NCI-H748 treated with DMSO at 0.1 percent for 48 hours (cell line): ENCODE results near the gene FBXW11.

Source experiments
- DNase-seq: peaks from one replicate; lab custom pipeline; 2025; lab: John Stamatoyannopoulos, UW

The FBXW11 gene

DNA sequence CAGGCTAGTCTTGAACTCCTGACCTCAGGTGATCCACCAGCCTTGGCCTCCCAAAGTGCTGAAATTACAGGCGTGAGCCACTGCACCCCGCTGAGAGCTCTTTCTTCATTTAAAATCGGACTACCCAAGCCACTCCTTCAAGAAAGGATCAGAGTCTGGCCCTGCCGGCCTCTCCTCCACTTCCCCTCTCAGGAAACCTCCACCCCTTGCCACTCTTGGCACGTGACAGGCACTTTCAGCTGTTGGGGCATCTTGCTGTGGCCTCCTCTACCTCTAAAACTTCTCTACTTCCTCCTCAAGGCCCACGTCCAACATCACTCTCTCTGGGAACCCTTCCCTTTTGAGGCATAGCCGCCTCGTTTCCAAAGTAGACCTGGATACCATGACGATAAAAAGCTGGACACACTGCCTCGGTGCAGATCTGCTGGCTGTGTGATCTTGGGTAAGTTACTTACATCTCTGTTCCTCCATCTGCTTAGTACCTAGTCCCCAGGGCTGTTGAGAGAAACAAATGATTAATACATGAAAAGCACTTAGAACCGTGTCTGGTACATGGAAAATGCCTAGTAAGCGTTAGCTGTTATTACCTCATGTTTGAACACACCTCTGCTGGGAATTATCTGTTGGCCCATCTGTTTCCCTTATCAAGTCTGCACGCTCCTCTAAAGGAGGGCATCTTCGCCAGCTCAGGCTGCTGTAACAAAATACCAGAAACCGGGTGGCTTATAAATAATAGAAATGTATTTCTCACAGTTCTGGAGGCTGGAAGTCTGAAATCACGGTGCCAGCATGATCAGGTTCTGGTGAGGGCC is 165.5 kb downstream of the FBXW11 start:
- DNase-seq: peak; percentile 8

DNA sequence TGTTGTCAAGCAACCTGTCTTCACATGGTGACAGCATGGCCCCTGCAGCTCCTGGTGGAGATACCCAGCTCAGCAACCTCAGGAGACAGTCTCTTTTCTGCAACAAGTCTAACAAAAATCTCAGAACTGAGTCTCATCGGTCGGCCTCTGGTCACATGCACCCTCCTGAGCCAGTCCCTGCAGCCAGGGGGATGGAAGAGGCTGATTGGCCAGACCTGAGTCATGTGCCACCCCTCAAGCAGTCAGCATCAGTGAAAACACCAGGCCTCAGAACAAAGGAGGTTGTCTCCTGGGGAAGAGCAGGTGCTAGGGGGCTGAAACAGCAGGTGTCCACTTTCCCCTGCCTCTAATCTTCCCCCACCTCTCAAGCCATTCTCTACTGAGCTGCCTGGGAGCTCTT is 166.4 kb downstream of the FBXW11 start:
- no peak for DNase-seq

DNA sequence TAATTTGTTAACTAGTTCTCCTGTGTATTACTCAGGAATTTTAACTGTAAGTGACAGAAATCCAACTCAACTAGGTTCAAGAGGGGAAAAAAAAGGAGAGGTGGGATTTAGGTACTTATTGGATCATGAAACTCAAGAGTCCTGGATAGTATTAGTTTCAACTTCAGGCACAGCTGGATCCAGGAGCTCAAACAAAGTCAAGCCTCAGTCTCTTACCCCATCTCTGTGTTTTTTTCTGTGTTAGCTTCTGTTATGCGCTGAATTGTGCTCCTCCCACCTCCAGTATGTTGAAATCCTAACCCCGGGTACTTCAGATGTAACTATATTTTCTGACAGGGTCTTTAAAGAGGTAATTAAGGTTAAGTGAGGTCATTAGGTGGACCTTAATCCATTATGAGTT is 167.3 kb downstream of the FBXW11 start:
- no peak for DNase-seq

DNA sequence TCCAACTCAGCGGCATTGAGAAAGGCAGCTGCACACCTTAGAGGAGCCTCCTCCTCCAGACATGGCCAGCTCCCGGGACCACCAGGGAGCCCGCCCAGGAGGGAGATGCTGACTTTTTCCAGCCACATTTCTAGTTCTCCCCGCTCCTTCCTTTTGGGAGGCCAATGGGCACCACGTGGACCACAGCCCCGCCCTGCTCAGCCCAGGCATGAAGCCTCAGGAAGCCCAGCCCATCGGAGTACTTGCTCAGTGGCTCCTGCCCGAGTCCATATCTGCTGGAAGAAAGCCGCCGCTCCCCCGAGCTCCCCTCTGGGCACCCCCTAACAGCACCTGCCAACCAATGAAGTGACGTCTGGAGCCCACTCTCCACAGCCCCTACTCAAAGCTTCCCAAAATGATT is 168.4 kb downstream of the FBXW11 start:
- no peak for DNase-seq

DNA sequence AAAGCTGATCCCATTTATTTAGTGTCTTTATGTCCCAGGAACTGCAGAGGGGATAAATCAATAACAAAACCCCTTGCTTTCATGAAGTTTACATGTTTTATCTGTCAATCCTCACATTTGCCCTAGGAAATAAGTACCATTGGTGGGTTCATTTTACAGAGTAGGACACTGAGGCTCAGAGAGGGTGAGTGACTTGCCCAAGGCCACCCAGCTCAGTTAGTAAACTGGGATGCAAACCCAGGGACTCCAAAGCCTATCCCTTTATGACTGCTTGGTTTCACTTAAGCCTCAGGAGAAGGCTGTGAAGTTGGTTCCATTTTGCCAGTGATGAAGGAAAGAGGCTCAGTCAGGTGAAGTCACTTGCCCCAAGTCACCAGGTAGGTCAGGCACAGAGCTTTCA is 168.9 kb downstream of the FBXW11 start:
- DNase-seq: no peak

DNA sequence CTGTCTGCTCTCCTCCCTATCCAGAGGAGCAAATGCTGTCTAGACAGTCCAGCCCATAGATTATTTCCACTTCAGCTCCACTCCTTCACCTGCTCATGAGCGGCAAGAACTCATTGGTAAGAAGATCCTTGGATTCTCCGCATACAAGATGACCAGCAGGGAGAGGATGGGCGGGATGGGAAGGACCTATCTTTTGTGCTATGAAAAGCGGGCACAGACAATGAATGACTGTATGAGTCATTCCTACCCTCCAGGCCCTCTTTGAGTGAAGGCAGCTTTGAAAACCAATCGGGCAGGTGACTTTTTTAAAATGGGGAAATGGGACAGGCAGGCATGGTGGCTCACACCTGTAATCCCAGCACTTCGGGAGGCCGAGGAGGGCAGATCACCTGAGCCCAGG is 171.4 kb downstream of the FBXW11 start:
- no peak for DNase-seq

DNA sequence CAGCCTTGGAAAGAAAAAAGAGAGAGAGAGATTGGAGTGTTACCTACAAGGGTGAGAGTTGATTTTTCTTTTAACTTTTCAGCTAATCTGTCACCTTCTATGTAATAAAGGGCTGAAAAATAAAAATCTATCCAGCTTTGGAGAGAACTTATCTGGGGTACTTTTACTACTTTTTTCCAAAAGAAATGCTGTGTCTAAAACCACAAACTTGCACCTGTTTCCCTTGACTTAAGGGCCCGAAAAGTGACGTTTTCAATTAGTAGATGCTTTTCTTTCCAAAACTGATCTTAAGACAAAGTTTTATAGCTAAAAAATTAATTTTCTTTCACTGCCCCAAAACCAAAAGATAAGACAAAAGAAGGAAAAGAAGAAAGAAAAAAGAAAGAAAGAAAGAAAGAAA is 172.0 kb downstream of the FBXW11 start:
- DNase-seq: no peak

DNA sequence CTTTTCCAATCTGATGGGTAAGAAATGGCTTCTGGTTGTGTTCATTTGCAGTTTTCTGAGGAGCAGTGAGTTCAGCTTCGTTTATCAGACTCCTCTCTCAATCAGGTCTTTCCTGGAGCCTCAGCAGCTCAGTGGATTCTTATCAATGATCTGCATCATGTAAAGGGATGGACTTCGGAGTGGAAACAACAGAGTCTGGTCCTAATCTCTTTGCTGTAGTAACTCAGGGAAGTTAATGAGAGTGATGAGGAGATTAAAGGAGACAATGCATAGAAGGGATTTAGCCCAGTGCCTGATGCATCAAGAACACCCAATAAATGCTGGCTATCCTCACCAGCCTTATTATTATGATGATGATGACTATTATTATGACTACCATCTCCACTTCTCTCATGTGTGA is 173.7 kb downstream of the FBXW11 start:
- no peak for DNase-seq

DNA sequence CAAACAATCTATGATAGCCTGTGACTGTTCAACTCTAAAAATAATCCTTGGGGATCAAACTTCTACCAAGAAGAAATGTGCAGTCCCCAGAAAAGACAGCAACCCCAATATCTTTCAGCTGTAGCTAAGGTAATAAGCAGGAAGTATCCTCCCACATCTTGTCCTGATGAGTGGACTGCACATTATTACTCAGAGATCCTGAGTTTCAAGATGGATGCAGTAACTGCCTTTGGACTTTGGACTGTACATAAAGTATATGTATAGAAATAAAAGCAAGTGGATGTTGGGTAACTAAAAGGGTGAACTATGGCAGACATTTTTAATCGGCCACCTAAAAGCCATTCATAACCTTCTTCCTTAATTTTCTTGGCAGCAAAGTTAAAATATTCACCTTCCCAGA is 175.8 kb downstream of the FBXW11 start:
- no peak for DNase-seq

DNA sequence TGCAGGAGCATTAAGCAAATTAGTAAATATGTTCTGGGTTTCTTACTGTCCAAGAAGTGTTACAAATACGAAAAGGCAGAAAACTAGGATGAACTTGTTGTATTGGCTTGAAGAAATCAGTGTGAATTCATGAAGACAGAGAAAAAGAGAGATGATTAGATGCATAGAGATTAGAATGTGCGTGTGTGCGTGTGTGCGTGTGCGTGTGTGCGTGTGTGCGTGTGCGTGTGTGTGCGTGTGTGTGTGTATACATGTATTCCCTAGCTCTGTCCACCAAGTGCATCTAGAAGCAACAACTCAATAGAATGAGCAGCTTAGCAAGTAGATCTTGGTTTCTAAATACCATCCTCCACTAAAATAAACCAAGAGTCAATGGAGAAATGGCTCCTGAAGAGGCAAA is 179.3 kb downstream of the FBXW11 start:
- DNase-seq: no peak

DNA sequence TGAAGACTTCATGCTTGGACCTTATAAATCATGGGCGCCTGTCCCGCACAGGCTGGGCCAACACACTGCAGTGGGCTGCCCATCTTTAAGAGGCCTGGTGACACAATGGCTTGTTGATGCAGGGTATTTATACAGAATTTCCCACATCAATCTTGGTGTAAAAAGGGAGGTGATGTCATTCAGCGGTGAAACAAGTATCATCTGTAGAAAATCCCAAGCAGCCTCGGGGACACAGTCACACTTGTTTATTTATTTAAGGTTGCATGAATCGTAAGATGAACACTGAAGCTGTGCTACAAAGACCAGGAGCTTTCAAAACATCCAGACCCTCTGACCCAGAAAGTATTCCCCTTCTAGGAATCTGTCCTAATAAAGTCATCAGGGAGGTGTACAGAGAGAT is 180.3 kb downstream of the FBXW11 start:
- DNase-seq: no peak

DNA sequence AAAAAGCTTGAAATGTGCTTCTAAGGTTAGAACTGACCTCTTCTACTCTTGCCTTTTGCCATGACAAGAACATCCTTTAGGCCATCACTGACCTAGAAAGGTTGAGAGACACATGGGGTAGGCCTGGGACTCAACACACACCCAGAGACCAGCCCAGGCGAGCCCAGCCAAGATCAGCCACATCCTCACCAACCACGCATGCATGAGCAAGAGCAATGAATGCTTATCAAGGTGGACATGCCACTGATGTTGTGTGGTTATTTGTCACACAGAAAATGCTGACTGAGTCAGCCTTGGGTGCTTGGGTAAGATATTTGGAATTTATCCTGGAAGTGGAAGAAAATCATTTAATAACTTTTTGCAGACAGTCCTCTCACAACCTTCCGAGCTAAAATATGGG is 181.4 kb downstream of the FBXW11 start:
- no peak for DNase-seq

DNA sequence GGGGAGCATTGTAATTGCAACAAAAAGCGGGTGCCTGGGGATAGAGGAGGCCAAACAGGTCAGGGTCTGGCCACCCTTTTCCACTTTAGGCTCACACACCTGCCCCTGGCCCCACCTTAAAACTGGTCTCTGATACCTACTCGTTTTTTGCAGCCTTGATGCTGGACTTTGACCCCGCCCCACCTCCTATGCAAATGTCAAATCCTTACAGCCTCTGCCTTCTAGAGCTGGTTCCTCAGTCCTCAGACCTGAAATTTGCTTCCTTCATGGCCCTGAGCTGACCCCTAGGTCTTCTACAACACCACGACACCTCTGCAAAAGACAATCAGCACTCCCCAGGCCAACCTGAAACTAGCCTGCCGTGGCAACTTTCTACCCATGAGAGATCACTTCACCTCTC is 183.2 kb downstream of the FBXW11 start:
- DNase-seq: no peak

DNA sequence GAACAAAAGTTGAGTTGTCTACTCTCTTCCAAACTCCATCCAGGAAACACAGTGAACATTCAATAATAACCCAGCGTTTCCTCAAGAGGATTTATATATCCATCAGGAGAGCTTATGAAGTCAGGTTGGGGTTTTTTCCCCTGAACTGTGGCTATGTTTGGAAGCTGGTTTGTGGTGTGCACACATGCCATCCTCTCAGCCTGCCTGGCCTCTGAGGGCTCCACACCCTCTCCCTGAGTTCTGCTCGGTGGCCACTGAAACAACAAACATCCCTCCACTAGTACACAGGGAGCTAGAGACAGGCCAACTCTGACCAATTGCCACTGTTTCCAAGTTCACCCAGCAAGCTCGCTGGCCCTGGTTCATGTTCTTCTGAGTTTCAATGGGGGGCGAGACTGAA is 185.2 kb downstream of the FBXW11 start:
- no peak for DNase-seq

DNA sequence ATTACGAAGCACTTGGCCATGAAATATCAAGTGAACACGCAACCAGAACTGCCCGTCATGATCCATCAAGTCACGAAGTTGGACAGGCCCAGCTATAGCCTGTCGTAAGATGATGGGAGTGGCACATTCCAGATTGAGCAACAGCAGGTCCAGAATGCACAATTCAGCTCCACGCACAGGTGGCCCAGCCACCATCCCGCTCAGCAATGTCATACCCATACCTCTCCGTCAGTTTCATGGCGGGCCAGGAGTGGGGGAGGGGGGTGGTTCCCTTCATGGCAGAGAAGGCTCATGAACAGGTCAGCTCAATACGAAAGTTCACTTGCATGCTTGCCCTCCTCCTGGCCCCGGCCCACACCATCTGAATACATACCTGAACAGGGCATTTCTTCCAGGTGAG is 185.9 kb downstream of the FBXW11 start:
- no peak for DNase-seq

DNA sequence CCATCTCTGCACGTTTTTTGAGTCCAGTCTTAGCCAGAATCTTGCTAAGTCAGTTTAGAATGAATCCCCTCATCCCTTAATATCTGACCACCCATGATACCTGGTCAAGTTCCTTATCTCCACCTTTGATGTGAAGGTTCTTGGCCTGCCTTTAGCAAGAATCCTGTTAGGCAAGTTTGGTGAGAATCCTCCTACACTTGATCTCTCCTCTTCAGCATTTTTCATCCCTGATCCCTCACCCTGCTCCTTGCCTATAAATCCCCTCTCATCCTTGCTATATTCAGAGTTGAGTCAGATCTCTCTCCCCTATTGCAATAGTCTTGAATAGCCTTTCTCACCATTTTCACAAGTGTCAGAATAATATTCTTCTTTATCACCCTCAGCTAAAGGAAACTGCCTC is 189.8 kb downstream of the FBXW11 start:
- no peak for DNase-seq

DNA sequence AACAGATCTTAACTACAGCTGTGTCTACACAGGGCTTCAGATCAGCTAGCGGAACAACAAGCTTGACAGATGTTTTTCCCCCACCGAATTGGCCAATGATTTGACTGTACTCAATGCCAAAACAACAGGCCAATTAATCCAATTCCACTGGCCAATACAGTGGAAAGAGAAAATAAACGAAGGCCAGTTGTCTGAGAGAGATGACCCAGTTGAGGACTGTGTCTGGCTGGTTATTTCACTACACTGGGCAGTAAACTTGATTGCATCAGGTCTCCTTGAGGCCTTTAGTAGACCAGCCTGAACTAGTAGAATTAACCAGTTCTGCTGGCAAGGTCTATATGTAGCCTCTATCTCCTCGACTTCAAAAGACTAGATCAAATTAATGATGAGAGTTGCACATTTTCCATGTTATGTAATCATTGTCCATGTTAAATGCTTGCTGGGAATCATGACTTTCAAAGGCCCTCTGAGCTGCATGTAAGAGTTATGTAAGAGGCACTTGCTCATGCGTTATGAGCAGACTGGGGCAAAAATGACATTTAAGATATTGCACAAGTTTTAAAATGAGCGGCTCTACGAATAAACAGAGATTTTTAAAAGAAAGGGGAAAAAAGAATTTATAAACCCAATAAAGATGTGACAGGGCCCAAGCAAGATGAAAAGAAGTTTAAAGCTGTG is 192.5 kb downstream of the FBXW11 start:
- DNase-seq: no peak

DNA sequence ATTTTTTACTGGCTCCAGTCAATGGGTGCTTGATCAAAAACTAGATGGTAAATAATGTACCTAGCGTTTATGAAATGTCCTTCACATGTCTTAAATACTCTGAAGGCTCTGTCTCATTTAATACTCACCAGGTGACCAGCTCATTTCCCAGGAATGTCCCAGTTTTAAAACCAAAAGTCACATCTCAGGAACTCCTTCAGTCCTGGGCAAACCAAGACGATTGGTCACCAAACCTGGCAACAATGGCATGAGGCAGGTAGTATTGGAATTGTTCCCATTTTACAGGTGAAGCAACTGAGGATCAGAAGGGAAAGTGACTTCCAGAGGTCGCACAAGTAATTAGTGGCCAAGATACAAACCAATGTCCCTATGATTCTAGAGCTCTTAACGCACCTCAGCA is 193.2 kb downstream of the FBXW11 start:
- DNase-seq: no peak
